Mesothelial cell of epicardium (in vitro differentiated cells): ENCODE measurements around the gene GRM7. TPM values are rescaled to one million over a fixed set of nuclear protein-coding genes. Genes with fewer than 3 reads are reported as not detected.

Source experiments
- DNase-seq, 2 experiments: peaks; one replicate each; pipeline ENCODE4 v3.0.0; 2021; ENCODE audit warnings: low spot score in 2 of 2; ENCODE audit not compliant: unreplicated experiment in 2 of 2
- H3K27ac Mint-ChIP-seq: 2 replicates; pipeline ENCODE4 v1.8.0; 2021; ENCODE audit warnings: mixed read lengths
- H3K27me3 Mint-ChIP-seq: 2 replicates; pipeline ENCODE4 v1.8.0; 2021; ENCODE audit warnings: low read depth, mixed read lengths
- H3K36me3 Mint-ChIP-seq: 2 replicates; pipeline ENCODE4 v1.8.0; 2021; ENCODE audit warnings: mixed read lengths
- H3K4me1 Mint-ChIP-seq: 2 replicates; pipeline ENCODE4 v1.8.0; 2021; ENCODE audit warnings: mixed read lengths
- H3K4me3 Mint-ChIP-seq: 2 replicates; pipeline ENCODE4 v1.8.0; 2021; ENCODE audit warnings: mild to moderate bottlenecking, moderate library complexity, mixed read lengths
- H3K9me3 Mint-ChIP-seq: 2 replicates; pipeline ENCODE4 v1.8.0; 2021; ENCODE audit warnings: mixed read lengths
- total RNA-seq: library from RNA; stranded (reverse); gene quantifications from 3 replicates; pipeline ENCODE4 v1.2.1, GENCODE V29; 2021
- TF ChIP-seq, protein P1 (sequence below): fragments of 200-600 bp; sonication (generic); IDR thresholded peaks from one replicate; pipeline ENCODE4 v1.5.0; 2021; ENCODE audit warnings: antibody characterized with exemption; ENCODE audit not compliant: unreplicated experiment

GRM7 gene
- total RNA-seq, 1 donor from 2014 or later: 0.69 TPM

DNA sequence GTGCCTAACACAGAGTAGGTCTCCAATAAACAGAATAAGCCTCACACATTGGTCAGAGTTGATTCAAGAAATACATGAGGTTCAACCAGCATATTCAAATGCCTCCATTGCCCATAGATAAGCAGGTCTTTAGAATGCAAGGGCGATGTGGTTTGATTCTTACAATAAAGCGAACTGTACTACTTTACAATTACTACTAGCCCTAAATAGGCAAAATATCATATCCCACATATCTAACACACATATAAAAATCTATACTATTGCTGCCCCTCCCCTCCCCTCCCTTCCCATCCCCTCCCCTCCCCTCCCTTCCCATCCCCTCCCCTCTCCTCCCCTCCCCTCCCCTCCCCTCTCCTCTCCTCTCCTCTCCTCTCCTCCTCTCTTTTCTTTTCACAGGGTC, 6.7 kb upstream of the GRM7 start:
- Mint-ChIP-seq H3K27me3 (peaks cover 77% of the 10 kb centered on the region), H3K4me3 (no peak overlapping the region), H3K36me3 (no peaks in the 10 kb centered on the region), H3K9me3 (no peaks in the 10 kb centered on the region), H3K4me1 (no peaks in the 10 kb centered on the region), H3K27ac (no peak overlapping the region)
- TF ChIP-seq, protein P1, sequence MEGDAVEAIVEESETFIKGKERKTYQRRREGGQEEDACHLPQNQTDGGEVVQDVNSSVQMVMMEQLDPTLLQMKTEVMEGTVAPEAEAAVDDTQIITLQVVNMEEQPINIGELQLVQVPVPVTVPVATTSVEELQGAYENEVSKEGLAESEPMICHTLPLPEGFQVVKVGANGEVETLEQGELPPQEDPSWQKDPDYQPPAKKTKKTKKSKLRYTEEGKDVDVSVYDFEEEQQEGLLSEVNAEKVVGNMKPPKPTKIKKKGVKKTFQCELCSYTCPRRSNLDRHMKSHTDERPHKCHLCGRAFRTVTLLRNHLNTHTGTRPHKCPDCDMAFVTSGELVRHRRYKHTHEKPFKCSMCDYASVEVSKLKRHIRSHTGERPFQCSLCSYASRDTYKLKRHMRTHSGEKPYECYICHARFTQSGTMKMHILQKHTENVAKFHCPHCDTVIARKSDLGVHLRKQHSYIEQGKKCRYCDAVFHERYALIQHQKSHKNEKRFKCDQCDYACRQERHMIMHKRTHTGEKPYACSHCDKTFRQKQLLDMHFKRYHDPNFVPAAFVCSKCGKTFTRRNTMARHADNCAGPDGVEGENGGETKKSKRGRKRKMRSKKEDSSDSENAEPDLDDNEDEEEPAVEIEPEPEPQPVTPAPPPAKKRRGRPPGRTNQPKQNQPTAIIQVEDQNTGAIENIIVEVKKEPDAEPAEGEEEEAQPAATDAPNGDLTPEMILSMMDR: no peak
- no peak for DNase-seq

DNA sequence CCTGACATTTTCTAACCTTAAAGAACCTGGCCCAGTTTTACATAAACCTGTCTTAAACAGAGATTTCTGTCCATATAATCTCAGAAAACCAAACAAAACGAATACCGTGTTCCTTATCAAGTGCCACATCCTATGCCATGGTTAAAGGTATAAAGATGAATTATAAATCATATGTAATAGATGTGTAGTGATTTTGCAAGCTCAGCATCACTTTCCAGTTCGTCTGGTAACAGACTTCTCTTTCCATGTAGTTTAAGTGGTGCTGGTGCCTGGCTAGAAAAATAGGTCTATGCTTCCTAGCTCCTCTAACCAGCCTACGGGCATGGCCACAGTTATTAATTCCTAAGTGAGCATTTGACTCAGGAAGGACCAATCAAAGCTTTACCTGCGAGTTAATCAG, 3.4 kb upstream of the GRM7 start:
- H3K27me3 Mint-ChIP-seq: peaks cover 91% of the 10 kb centered on the region
- no peaks in the 10 kb centered on the region for H3K36me3 Mint-ChIP-seq
- DNase-seq: no peak
- TF ChIP-seq, protein P1: no peak
- peaks cover 11% of the 10 kb centered on the region for H3K4me1 Mint-ChIP-seq
- no peak overlapping the region for H3K27ac Mint-ChIP-seq
- no peaks in the 10 kb centered on the region for H3K9me3 Mint-ChIP-seq
- H3K4me3 Mint-ChIP-seq: no peak overlapping the region

DNA sequence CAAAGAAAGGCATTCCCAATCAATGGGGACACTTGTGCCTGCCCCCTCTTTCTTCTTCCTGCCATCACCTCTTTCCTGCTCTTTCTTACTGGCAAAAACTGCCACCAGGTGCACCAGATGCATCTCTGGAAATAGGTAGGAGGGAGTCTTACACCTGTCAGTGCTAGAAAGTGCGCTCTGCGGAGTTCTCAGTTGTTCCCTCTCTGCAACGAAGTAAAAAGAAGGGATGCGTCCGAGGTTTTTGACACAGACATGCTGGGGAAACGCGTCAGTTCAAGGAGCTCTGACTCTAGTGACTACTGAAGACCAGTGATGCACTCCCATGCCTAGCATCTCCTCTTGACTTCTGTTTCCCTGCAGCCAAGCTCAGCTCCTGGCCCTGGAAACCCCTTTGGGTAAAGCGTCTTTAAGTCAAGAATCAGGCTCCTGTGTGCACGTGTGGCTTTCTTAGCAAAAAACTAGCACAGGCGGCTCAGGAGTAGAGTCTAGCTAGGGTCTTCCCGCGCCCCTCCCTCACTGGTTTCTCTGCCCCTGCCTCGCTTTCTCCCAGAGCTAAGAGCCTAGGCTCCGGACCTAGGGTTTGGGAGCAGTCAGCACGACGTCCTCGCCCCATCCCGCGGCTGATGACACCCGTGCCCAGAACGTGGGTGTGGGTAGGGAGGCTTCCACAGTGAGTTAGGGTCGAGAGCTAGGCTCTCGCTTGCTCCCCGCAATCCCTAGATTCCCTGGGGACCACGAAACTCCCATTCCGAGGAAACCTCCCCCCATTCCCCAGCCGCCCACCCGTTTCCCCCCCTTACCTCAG, 564 bp upstream of the GRM7 start:
- Mint-ChIP-seq H3K27me3 (peaks cover 96% of the 10 kb centered on the region), H3K36me3 (no peaks in the 10 kb centered on the region), H3K9me3 (no peaks in the 10 kb centered on the region), H3K4me3 (peak overlapping the region; percentile 51), H3K27ac (no peak overlapping the region), H3K4me1 (peaks cover 18% of the 10 kb centered on the region)
- DNase-seq: no peak
- TF ChIP-seq, protein P1: no peak

DNA sequence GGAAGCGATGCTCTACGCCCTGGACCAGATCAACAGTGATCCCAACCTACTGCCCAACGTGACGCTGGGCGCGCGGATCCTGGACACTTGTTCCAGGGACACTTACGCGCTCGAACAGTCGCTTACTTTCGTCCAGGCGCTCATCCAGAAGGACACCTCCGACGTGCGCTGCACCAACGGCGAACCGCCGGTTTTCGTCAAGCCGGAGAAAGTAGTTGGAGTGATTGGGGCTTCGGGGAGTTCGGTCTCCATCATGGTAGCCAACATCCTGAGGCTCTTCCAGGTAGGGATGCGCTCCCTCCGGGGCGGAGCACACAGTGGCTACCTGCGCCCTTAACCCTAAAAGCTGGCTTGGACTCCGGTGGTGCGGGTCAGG, 698 bp downstream of the GRM7 start:
- no peaks in the 10 kb centered on the region for H3K9me3 Mint-ChIP-seq
- TF ChIP-seq, protein P1: no peak
- no peak for DNase-seq

DNA sequence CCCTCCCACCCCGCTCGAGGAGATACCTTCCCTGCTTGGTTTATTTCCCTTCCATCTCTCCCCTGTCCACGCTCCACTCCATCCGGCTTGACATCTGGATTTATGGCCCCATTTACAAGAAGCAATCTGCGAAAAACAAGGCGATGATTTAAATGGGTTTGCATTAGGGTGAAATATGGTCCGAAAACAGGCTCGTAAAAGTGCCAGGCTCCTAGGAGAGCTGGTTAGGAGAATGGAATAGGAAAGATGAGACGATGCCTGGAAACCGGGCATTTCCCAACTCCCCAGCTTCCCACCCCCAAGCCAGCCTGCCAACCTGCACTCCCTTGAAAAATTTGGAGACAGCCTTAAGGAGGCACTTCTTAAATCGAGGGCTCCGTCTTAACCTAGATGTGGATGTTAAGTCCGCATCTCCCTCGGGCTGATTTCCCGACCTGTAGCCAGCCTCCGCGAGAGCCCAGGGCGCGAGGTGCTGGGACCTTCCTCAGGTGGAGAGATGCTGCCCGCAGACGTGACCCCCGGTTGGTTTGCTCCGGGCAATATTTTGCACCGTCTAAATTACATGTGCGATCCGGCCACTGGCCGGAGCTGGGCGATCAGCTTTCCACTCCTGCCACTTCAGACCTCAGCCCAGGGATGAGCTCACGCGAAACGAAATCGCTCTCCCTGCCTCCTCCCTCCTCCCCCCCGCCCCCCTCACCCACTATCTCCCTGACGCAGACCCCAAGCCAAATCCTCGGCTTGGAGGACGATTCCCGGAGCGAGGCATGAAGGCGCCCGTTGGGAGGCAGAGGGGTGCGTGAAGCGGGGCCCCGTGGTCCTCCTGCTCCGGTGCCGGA, 1.3 kb downstream of the GRM7 start:
- Mint-ChIP-seq H3K36me3 (no peaks in the 10 kb centered on the region), H3K9me3 (no peaks in the 10 kb centered on the region), H3K27ac (no peak overlapping the region), H3K4me1 (peaks cover 18% of the 10 kb centered on the region), H3K27me3 (peaks cover 97% of the 10 kb centered on the region), H3K4me3 (peak overlapping the region; percentile 67)
- DNase-seq: no peak
- TF ChIP-seq, protein P1: no peak

More for the DNA sequence above, 698 bp downstream of the GRM7 start:
- Mint-ChIP-seq H3K36me3 (no peaks in the 10 kb centered on the region), H3K4me3 (peak overlapping the region; percentile 67), H3K27ac (no peak overlapping the region), H3K27me3 (peaks cover 97% of the 10 kb centered on the region), H3K4me1 (peaks cover 18% of the 10 kb centered on the region)
